Naive thymus-derived CD4-positive, alpha-beta T cell (primary cell): ENCODE results near the gene ABCF3. TPM values are rescaled to one million over a fixed set of nuclear protein-coding genes. Genes with fewer than 3 reads are reported as not detected.
A peak's percentile ranks its signal among the peaks of the same experiment; 100 is the strongest.

Experiments used
- ATAC-seq: fragments of 150-1000 bp; cut with Tn5 transposase; 2 replicates; pipeline ENCODE4 v1.10.0; 2021; ENCODE audit warnings: mild to moderate bottlenecking, moderate library complexity
- CTCF ChIA-PET: fragments of 350-600 bp; sonication (Branson Sonifier 250); formaldehyde crosslinking; loops from one replicate; lab custom pipeline; 2021; ENCODE audit warnings: antibody characterized with exemption; lab: Charles Lee
- POLR2A ChIA-PET: fragments of 350-600 bp; sonication (Branson Sonifier 250); formaldehyde crosslinking; loops from one replicate; lab custom pipeline; 2021; ENCODE audit warnings: antibody characterized with exemption, inconsistent platforms; lab: Charles Lee
- DNase-seq, 9 donors: peaks; one replicate each; pipeline versions ENCODE4 v3.0.0 to v3.0.0-alpha.2; 2020 to 2022; ENCODE audit warnings: mixed read lengths in 1 of 9
- H3K27ac ChIP-seq: one replicate; pipeline ENCODE4 v1.7.0; 2013; ENCODE audit warnings: mild to moderate bottlenecking, low read depth, low read length, moderate library complexity
- H3K27me3 ChIP-seq, 2 donors: one replicate each; pipeline ENCODE4 v1.7.0; 2013; ENCODE audit warnings: low read length in 2 of 2, mild to moderate bottlenecking in 2 of 2, moderate library complexity in 2 of 2; ENCODE audit not compliant: control insufficient read depth in 2 of 2, insufficient read depth in 2 of 2
- H3K36me3 ChIP-seq, 3 experiments: 1 replicate in 2 of 3; 2 replicates in 1 of 3; pipeline ENCODE4 v1.7.0; 2013; ENCODE audit warnings: low read length in 3 of 3, mild to moderate bottlenecking in 3 of 3, moderate library complexity in 1 of 3; ENCODE audit not compliant: insufficient read depth in 3 of 3, control insufficient read depth in 2 of 3
- H3K4me1 ChIP-seq, 2 donors: one replicate each; pipeline ENCODE4 v1.7.0; 2013; ENCODE audit warnings: low read length in 2 of 2, mild to moderate bottlenecking in 2 of 2, moderate library complexity in 1 of 2; ENCODE audit not compliant: control insufficient read depth in 2 of 2, insufficient read depth in 2 of 2
- H3K4me3 ChIP-seq: 2 replicates; pipeline ENCODE4 v1.7.0; 2013; ENCODE audit warnings: mild to moderate bottlenecking, low read length
- H3K9me3 ChIP-seq, 3 experiments: 1 replicate in 2 of 3; 2 replicates in 1 of 3; pipeline ENCODE4 v1.7.0; 2013; ENCODE audit warnings: low read length in 3 of 3; ENCODE audit not compliant: control insufficient read depth in 2 of 3
- H3K27ac Mint-ChIP-seq, 9 donors: one replicate each; pipeline ENCODE4 v1.8.0; 2020 to 2022; ENCODE audit warnings: mixed read lengths in 9 of 9, mild to moderate bottlenecking in 8 of 9, moderate library complexity in 5 of 9, inconsistent platforms in 2 of 9
- H3K27me3 Mint-ChIP-seq, 5 donors: one replicate each; pipeline ENCODE4 v1.8.0; 2021 to 2022; ENCODE audit warnings: mixed read lengths in 5 of 5, mild to moderate bottlenecking in 1 of 5
- H3K36me3 Mint-ChIP-seq, 5 donors: one replicate each; pipeline ENCODE4 v1.8.0; 2020 to 2022; ENCODE audit warnings: mixed read lengths in 5 of 5, mild to moderate bottlenecking in 3 of 5, inconsistent platforms in 1 of 5
- H3K4me1 Mint-ChIP-seq, 7 donors: one replicate each; pipeline ENCODE4 v1.8.0; 2020 to 2022; ENCODE audit warnings: mixed read lengths in 7 of 7, mild to moderate bottlenecking in 3 of 7, inconsistent platforms in 1 of 7
- H3K4me3 Mint-ChIP-seq, 10 donors: one replicate each; pipeline ENCODE4 v1.8.0; 2020 to 2022; ENCODE audit warnings: mild to moderate bottlenecking in 10 of 10, mixed read lengths in 10 of 10, moderate library complexity in 6 of 10, inconsistent platforms in 2 of 10
- H3K9me3 Mint-ChIP-seq, 11 donors: one replicate each; pipeline ENCODE4 v1.8.0; 2020 to 2022; ENCODE audit warnings: mixed read lengths in 11 of 11, mild to moderate bottlenecking in 4 of 11, inconsistent platforms in 1 of 11, moderate library complexity in 1 of 11
- intact Hi-C, 2 donors: fragments of 100-400 bp; cut with micrococcal nuclease; formaldehyde crosslinking; loops; one replicate each; pipeline ENCODE4 v1.15.1; 2023
- polyA plus RNA-seq, 2 donors: library from polyadenylated mRNA; unstranded; fragments of 300-500 nt; fragmentation: Illumina TruSeq; gene quantifications; one replicate each; pipeline ENCODE4 v1.2.3, GENCODE V29; 2021
- total RNA-seq, 6 experiments: library from RNA in 5 of 6; stranded (reverse) in 5 of 6; gene quantifications; 1 replicate in 5 of 6; 2 replicates in 1 of 6; pipeline ENCODE4 v1.2.3 and lab custom pipeline; 2021 to 2026

Gene ABCF3
- total and polyA plus RNA-seq, 7 experiments from 2014 or later = 47.0 to 153 (median 102) TPM

GRCh38 chr3:184178521-184179138 is 7.4 kb upstream of the ABCF3 start:
- CTCF ChIA-PET = no interaction called here
- peak overlapping the region in 1 of 9 donors; percentile 65 for H3K27ac Mint-ChIP-seq

GRCh38 chr3:184180165-184180564 is 5.8 kb upstream of the ABCF3 start:
- H3K36me3 ChIP-seq = peaks cover 18 to 77% (median 24%) of the 10 kb centered on the region in 3 experiments
- CTCF ChIA-PET = no interaction called here
- H3K9me3 ChIP-seq = no peaks in the 10 kb centered on the region
- H3K27ac Mint-ChIP-seq = no peak overlapping the region
- POLR2A ChIA-PET = no interaction called here
- peaks cover 17 to 43% (median 34%) of the 10 kb centered on the region in 7 donors for H3K4me1 Mint-ChIP-seq
- H3K4me3 Mint-ChIP-seq = no peak overlapping the region
- H3K27me3 ChIP-seq = no peaks in the 10 kb centered on the region
- peaks cover 4 to 37% (median 9%) of the 10 kb centered on the region in 5 donors for H3K36me3 Mint-ChIP-seq
- H3K27me3 Mint-ChIP-seq = no peaks in the 10 kb centered on the region
- no peaks in the 10 kb centered on the region for H3K9me3 Mint-ChIP-seq
- H3K27ac ChIP-seq = no peak overlapping the region
- H3K4me1 ChIP-seq = peaks cover 19 to 21% of the 10 kb centered on the region in 2 donors
- DNase-seq (no peak), ATAC-seq (no peak)
- intact Hi-C loops = no loop called here
- no peak overlapping the region for H3K4me3 ChIP-seq

More at GRCh38 chr3:184178521-184179138, 7.4 kb upstream of the ABCF3 start:
- peaks cover 18 to 74% (median 24%) of the 10 kb centered on the region in 3 experiments for H3K36me3 ChIP-seq
- intact Hi-C loops = loop anchor here in 1 of 2 donors (10.0 kb wide), 1 partner anchor 544 kb away; the partner anchor contains the start of gene KLHL24
- no peaks in the 10 kb centered on the region for H3K27me3 ChIP-seq
- peaks cover 18 to 20% of the 10 kb centered on the region in 2 donors for H3K4me1 ChIP-seq
- ATAC-seq (no peak), DNase-seq (no peak)
- Mint-ChIP-seq H3K27me3 (no peaks in the 10 kb centered on the region), H3K9me3 (no peaks in the 10 kb centered on the region), H3K4me1 (peaks cover 14 to 46% (median 38%) of the 10 kb centered on the region in 7 donors), H3K4me3 (peak overlapping the region in 3 of 10 donors; percentile 34 to 40 (median 36)), H3K36me3 (peaks cover 4 to 34% (median 9%) of the 10 kb centered on the region in 5 donors)
- no peaks in the 10 kb centered on the region for H3K9me3 ChIP-seq
- POLR2A ChIA-PET = interaction anchor here (0.6 kb wide), 1 partner anchor 1383 kb away, joined by 5 read pairs; no protein-coding TSS in a partner anchor
- no peak overlapping the region for H3K4me3 ChIP-seq
- no peak overlapping the region for H3K27ac ChIP-seq

- POLR2A ChIA-PET = interaction anchor here (0.8 kb wide), 1 partner anchor 23 kb away, joined by 3 read pairs; no protein-coding TSS in a partner anchor
- DNase-seq = no peak
- Mint-ChIP-seq H3K36me3 (peaks cover 4 to 37% (median 9%) of the 10 kb centered on the region in 5 donors), H3K9me3 (no peaks in the 10 kb centered on the region), H3K27me3 (no peaks in the 10 kb centered on the region), H3K27ac (peak overlapping the region in 1 of 9 donors; percentile 12), H3K4me3 (no peak overlapping the region), H3K4me1 (peaks cover 17 to 42% (median 30%) of the 10 kb centered on the region in 7 donors)
- peaks cover 14 to 16% of the 10 kb centered on the region in 2 donors for H3K4me1 ChIP-seq
- CTCF ChIA-PET = no interaction called here
- no peak for ATAC-seq
- intact Hi-C loops = no loop called here
- H3K27ac ChIP-seq = no peak overlapping the region
- H3K4me3 ChIP-seq = no peak overlapping the region
- peaks cover 18 to 81% (median 24%) of the 10 kb centered on the region in 3 experiments for H3K36me3 ChIP-seq
- H3K9me3 ChIP-seq = no peaks in the 10 kb centered on the region
- no peaks in the 10 kb centered on the region for H3K27me3 ChIP-seq
Measured at GRCh38 chr3:184181596-184181995, 4.4 kb upstream of the ABCF3 start.

- H3K4me3 ChIP-seq = no peak overlapping the region
- no peak overlapping the region for H3K27ac ChIP-seq
- intact Hi-C loops = loop anchor here in 1 of 2 donors (2.0 kb wide), 1 partner anchor 179 kb away; no protein-coding TSS in a partner anchor
- ChIA-PET POLR2A (interaction anchor here (0.9 to 1.0 kb wide), 2 partner anchors 9 to 49 kb away, joined by 3 to 5 read pairs; partner anchors contain the start of gene AP2M1), CTCF (no interaction called here)
- DNase-seq = no peak
- Mint-ChIP-seq H3K9me3 (no peaks in the 10 kb centered on the region), H3K4me3 (no peak overlapping the region), H3K36me3 (peaks cover 4 to 42% (median 9%) of the 10 kb centered on the region in 5 donors), H3K27me3 (no peaks in the 10 kb centered on the region), H3K27ac (peak overlapping the region in 3 of 9 donors; percentile 12 to 74 (median 20)), H3K4me1 (peaks cover 27 to 43% (median 32%) of the 10 kb centered on the region in 7 donors)
- no peaks in the 10 kb centered on the region for H3K9me3 ChIP-seq
- H3K4me1 ChIP-seq = peaks cover 18 to 24% of the 10 kb centered on the region in 2 donors
- ATAC-seq = no peak
- peaks cover 18 to 73% (median 24%) of the 10 kb centered on the region in 3 experiments for H3K36me3 ChIP-seq
- no peaks in the 10 kb centered on the region for H3K27me3 ChIP-seq
Measured at GRCh38 chr3:184183679-184184078, 2.3 kb upstream of the ABCF3 start.

GRCh38 chr3:184184546-184185230 is 1.3 kb upstream of the ABCF3 start:
- intact Hi-C loops = loop anchor here (1.0 to 5.0 kb wide), 10 partner anchors 10 to 1403 kb away; partner anchors contain the start of genes DVL3 (in 2 of the 2), AP2M1 (in 1 of the 2), MCCC1 (in 1 of the 2) and PARL (in 1 of the 2)
- Mint-ChIP-seq H3K27ac (peak overlapping the region; percentile 83 to 98 (median 97)), H3K27me3 (no peaks in the 10 kb centered on the region), H3K4me1 (peaks cover 27 to 47% (median 38%) of the 10 kb centered on the region in 7 donors), H3K36me3 (peaks cover 4 to 43% (median 9%) of the 10 kb centered on the region in 5 donors), H3K9me3 (no peaks in the 10 kb centered on the region), H3K4me3 (peak overlapping the region in 9 of 10 donors; percentile 91 to 100 (median 98))
- Histone ChIP-seq H3K4me1 (peaks cover 18 to 24% of the 10 kb centered on the region in 2 donors), H3K27me3 (no peaks in the 10 kb centered on the region), H3K4me3 (no peak overlapping the region), H3K36me3 (peaks cover 18 to 73% (median 22%) of the 10 kb centered on the region in 3 experiments), H3K9me3 (no peaks in the 10 kb centered on the region), H3K27ac (no peak overlapping the region)
- ATAC-seq (no peak), DNase-seq (no peak)
- ChIA-PET CTCF (no interaction called here), POLR2A (interaction anchor here (0.6 to 1.8 kb wide), 5 partner anchors 8 to 50 kb away, joined by 3 to 15 read pairs (median 5); partner anchors contain the start of gene AP2M1)
